ENCODE measurements around the gene THAP2.

DNA sequence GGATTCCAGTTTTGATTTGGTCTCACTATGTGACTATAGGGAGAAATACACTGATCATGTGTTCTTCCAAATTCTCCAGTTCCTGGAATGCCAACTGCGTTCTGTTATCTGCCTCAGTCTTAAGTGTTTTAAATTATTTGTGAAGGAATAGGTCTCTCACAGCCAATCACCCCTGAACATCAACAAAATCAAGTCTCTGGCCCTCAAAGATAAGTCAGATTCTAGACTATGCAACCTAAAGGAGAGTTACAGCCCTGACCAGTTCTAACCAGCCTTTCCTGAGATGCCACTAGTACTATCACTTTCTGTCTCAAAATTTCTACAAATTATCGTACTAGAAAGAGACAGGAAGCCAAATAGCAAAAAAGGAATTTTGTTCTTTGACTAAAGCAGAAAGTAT lies 22.7 kb upstream of the THAP2 start:
- TF ChIP-seq, protein P1, sequence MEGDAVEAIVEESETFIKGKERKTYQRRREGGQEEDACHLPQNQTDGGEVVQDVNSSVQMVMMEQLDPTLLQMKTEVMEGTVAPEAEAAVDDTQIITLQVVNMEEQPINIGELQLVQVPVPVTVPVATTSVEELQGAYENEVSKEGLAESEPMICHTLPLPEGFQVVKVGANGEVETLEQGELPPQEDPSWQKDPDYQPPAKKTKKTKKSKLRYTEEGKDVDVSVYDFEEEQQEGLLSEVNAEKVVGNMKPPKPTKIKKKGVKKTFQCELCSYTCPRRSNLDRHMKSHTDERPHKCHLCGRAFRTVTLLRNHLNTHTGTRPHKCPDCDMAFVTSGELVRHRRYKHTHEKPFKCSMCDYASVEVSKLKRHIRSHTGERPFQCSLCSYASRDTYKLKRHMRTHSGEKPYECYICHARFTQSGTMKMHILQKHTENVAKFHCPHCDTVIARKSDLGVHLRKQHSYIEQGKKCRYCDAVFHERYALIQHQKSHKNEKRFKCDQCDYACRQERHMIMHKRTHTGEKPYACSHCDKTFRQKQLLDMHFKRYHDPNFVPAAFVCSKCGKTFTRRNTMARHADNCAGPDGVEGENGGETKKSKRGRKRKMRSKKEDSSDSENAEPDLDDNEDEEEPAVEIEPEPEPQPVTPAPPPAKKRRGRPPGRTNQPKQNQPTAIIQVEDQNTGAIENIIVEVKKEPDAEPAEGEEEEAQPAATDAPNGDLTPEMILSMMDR (conservative IDR thresholded peaks at IDR 0.05; ENCODE audit: low read length) = no peak
- TF ChIP-seq EZH2phosphoT487 (IDR thresholded peaks at IDR 0.05; ENCODE audit: borderline replicate concordance) = no peak

Data from Loucy (cell line).